ENCODE measurements around the gene TMEM163. TPM values are rescaled to one million over a fixed set of nuclear protein-coding genes. Genes with fewer than 3 reads are reported as not detected.

Gene TMEM163
- total RNA-seq, 1 donor, result not detected

GRCh38 chr2:134679294-134679693 lies 39.5 kb downstream of the TMEM163 start:
- no peak overlapping the region for H3K4me3 ChIP-seq (ENCODE audit: low read depth, low read length)
- no peak for TF ChIP-seq CTCF (IDR thresholded peaks at IDR 0.05; ENCODE audit: insufficient read depth, low read depth, low read length)
- DNase-seq (ENCODE audit: low read depth), result no peak

- DNase-seq (ENCODE audit: low read depth), result no peak
- H3K4me3 ChIP-seq (ENCODE audit: low read depth, low read length), result no peak overlapping the region
- no peak for TF ChIP-seq CTCF (IDR thresholded peaks at IDR 0.05; ENCODE audit: insufficient read depth, low read depth, low read length)
These were observed 40.7 kb downstream of the TMEM163 start for GRCh38 chr2:134677856-134678756.

GRCh38 chr2:134676960-134677359 lies 41.8 kb downstream of the TMEM163 start:
- no peak for DNase-seq (ENCODE audit: low read depth)
- H3K4me3 ChIP-seq (ENCODE audit: low read depth, low read length), result no peak overlapping the region
- TF ChIP-seq CTCF (IDR thresholded peaks at IDR 0.05; ENCODE audit: insufficient read depth, low read depth, low read length), result no peak

GRCh38 chr2:134675314-134675713 lies 43.5 kb downstream of the TMEM163 start:
- TF ChIP-seq CTCF (IDR thresholded peaks at IDR 0.05; ENCODE audit: insufficient read depth, low read depth, low read length), result no peak
- no peak for DNase-seq (ENCODE audit: low read depth)
- no peak overlapping the region for H3K4me3 ChIP-seq (ENCODE audit: low read depth, low read length)

GRCh38 chr2:134674687-134675086 lies 44.1 kb downstream of the TMEM163 start:
- no peak for TF ChIP-seq CTCF (IDR thresholded peaks at IDR 0.05; ENCODE audit: insufficient read depth, low read depth, low read length)
- DNase-seq (ENCODE audit: low read depth), result no peak
- no peak overlapping the region for H3K4me3 ChIP-seq (ENCODE audit: low read depth, low read length)

- no peak overlapping the region for H3K4me3 ChIP-seq (ENCODE audit: low read depth, low read length)
- no peak for TF ChIP-seq CTCF (IDR thresholded peaks at IDR 0.05; ENCODE audit: insufficient read depth, low read depth, low read length)
- DNase-seq (ENCODE audit: low read depth), result no peak
These were observed 47.3 kb downstream of the TMEM163 start for GRCh38 chr2:134671513-134671912.
